HG03342 (cell line): Measurements from ENCODE around the gene SFT2D2.
A peak's percentile ranks its signal among the peaks of the same experiment; 100 is the strongest.

Experiments
- ATAC-seq: cut with Tn5 transposase; IDR thresholded peaks from one replicate; pipeline ENCODE4 v1.9.1; 2021; ENCODE audit warnings: mild to moderate bottlenecking, moderate library complexity; ENCODE audit not compliant: unreplicated experiment

SFT2D2 gene

GRCh38 chr1:168221275-168221674 lies 4.5 kb upstream of the SFT2D2 start:
- ATAC-seq: no peak

- no peak for ATAC-seq
Measured at GRCh38 chr1:168223261-168223660, 2.5 kb upstream of the SFT2D2 start.

- no peak for ATAC-seq
Measured at GRCh38 chr1:168223681-168224540, 1.9 kb upstream of the SFT2D2 start.

- ATAC-seq: no peak
Measured at GRCh38 chr1:168224991-168225390, 813 bp upstream of the SFT2D2 start.

- no peak for ATAC-seq
Measured at GRCh38 chr1:168227620-168228019, 1.8 kb downstream of the SFT2D2 start.

- ATAC-seq: no peak
Measured at GRCh38 chr1:168229893-168230292, 4.1 kb downstream of the SFT2D2 start.

- no peak for ATAC-seq
Measured at GRCh38 chr1:168230709-168231108, 4.9 kb downstream of the SFT2D2 start.

GRCh38 chr1:168234846-168235547 lies 9.2 kb downstream of the SFT2D2 start:
- peak; percentile 89 for ATAC-seq

- no peak for ATAC-seq
Measured at GRCh38 chr1:168235548-168235885, 9.7 kb downstream of the SFT2D2 start.

GRCh38 chr1:168235937-168236336 lies 10.1 kb downstream of the SFT2D2 start:
- no peak for ATAC-seq

- ATAC-seq: no peak
Measured at GRCh38 chr1:168236836-168237611, 11.2 kb downstream of the SFT2D2 start.

GRCh38 chr1:168243198-168243597 lies 17.4 kb downstream of the SFT2D2 start:
- ATAC-seq: no peak

- ATAC-seq: no peak
Measured at GRCh38 chr1:168243636-168244212, 17.9 kb downstream of the SFT2D2 start.

GRCh38 chr1:168245042-168245441 lies 19.2 kb downstream of the SFT2D2 start:
- ATAC-seq: no peak

- no peak for ATAC-seq
Measured at GRCh38 chr1:168246506-168246905, 20.7 kb downstream of the SFT2D2 start.

GRCh38 chr1:168252204-168252733 lies 26.5 kb downstream of the SFT2D2 start:
- ATAC-seq: no peak

- no peak for ATAC-seq
Measured at GRCh38 chr1:168256164-168256563, 30.4 kb downstream of the SFT2D2 start.

- ATAC-seq: no peak
Measured at GRCh38 chr1:168257397-168257796, 31.6 kb downstream of the SFT2D2 start.

GRCh38 chr1:168259567-168259966 lies 33.8 kb downstream of the SFT2D2 start:
- no peak for ATAC-seq

- ATAC-seq: no peak
Measured at GRCh38 chr1:168260393-168260792, 34.6 kb downstream of the SFT2D2 start.

- no peak for ATAC-seq
Measured at GRCh38 chr1:168261390-168261789, 35.6 kb downstream of the SFT2D2 start.
